GM12874 (cell line): ENCODE results near the gene RFX5.

Experiments used
- TF ChIP-seq, protein P1 (sequence below): IDR thresholded peaks from 2 replicates; pipeline ENCODE4 v1.5.1; 2011; ENCODE audit warnings: low read depth, mild to moderate bottlenecking, control low read depth, low read length, moderate library complexity; ENCODE audit not compliant: insufficient read depth

Gene RFX5

GRCh38 chr1:151372058-151372934 is 25.2 kb upstream of the RFX5 start, which contains the start of gene SELENBP1:
TSS of gene SELENBP1 (minus strand) at chr1:151372705. CDS start at chr1:151372641, 64 bp downstream.
- TF ChIP-seq, protein P1, sequence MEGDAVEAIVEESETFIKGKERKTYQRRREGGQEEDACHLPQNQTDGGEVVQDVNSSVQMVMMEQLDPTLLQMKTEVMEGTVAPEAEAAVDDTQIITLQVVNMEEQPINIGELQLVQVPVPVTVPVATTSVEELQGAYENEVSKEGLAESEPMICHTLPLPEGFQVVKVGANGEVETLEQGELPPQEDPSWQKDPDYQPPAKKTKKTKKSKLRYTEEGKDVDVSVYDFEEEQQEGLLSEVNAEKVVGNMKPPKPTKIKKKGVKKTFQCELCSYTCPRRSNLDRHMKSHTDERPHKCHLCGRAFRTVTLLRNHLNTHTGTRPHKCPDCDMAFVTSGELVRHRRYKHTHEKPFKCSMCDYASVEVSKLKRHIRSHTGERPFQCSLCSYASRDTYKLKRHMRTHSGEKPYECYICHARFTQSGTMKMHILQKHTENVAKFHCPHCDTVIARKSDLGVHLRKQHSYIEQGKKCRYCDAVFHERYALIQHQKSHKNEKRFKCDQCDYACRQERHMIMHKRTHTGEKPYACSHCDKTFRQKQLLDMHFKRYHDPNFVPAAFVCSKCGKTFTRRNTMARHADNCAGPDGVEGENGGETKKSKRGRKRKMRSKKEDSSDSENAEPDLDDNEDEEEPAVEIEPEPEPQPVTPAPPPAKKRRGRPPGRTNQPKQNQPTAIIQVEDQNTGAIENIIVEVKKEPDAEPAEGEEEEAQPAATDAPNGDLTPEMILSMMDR = no peak

GRCh38 chr1:151371370-151372057 is 24.5 kb upstream of the RFX5 start:
- TF ChIP-seq, protein P1 = no peak

DNA sequence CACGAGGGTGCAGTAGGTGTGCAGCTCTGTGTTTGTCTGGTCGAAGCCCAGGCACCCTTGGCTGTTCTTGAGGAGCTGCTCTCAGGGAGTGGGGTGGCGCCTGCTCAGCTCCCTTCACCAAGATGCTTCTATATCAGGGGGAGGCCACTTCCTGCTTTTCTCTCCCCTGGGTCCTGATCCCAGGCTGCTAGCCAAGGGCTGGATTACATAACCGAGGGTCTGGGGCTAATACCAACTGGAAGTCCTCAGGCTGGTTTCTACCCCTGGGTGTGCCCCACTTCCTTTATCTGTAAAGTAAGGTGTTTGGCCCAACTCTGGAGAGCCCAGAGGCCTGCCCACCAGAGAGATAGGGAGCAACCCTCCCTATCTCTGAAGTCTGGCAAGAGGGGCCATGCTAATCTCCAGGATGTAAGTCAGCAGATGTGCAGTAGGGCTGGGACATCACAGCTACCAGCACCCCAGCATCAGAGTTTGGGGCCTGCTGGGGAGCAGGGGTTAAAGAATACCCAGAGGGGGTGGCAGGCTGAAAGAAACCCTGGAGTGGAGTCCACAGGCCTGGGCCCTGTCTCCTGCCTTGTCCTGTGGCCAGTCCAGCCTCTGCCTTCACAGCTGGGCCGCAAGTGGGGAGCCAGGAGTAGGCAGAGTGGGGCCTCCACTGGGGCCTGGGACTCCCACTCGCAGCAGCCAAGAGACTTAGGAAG is 23.3 kb upstream of the RFX5 start:
- TF ChIP-seq, protein P1 = no peak

GRCh38 chr1:151369621-151370048 is 22.6 kb upstream of the RFX5 start:
- TF ChIP-seq, protein P1 = no peak

GRCh38 chr1:151369302-151369610 is 22.2 kb upstream of the RFX5 start:
- TF ChIP-seq, protein P1 = no peak

GRCh38 chr1:151368393-151369301 is 21.6 kb upstream of the RFX5 start:
- TF ChIP-seq, protein P1 = no peak
